ENCODE results near the gene HMGN3.

Gene HMGN3

DNA sequence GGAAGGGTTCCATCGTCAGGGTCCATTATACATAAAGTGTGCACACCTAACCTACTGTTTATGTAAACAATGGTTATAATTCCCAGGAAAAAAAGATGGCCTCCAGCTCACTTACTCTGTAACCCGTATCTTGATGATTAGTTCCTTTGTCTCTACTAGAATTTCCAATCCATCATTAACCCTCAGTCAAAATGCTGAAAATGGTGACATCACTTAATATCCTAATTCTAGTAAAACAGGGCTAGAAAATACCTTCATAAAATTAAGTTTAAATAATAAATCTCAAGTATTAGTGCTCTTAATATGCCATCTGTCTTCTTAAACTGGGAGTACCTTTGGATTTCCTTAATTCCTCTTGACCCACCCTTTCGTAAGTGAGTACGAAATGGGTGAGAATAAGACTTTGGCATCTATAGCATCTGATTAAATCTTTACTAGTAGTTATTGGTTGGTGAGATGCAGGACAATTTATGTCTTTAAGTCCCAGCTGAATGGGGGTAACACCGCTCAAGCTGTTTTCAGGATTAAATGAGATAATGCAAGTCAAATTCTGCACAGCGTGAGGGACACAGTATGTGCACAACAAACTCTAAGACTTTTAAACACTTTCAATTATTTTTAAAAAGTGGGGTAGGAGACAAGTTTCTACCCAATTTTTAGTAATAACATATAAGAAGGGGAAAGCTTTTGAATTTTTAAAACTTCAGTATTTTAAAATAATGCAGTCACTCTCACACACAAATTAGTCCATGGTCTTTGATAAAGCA lies 1.6 kb downstream of the HMGN3 start:
- DNase-seq, result no peak

DNA sequence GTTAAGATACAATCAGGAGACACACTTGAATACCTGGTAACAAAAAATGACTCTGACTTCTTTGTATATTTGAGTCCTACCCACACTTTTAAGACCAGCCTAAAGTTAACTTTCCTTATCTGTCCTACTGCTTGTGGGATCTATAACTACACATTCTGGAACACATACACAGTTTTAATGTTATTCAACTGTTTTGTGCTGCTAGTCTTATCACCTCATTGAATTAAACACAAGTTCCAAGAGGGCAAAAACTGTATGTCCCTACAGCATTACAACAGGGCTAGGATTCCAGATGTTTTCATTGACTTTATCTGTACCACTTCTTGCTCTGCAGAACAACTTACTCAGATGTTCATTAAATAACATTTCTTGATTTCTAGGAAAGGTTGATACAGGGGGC lies 2.8 kb downstream of the HMGN3 start:
- DNase-seq, result no peak

DNA sequence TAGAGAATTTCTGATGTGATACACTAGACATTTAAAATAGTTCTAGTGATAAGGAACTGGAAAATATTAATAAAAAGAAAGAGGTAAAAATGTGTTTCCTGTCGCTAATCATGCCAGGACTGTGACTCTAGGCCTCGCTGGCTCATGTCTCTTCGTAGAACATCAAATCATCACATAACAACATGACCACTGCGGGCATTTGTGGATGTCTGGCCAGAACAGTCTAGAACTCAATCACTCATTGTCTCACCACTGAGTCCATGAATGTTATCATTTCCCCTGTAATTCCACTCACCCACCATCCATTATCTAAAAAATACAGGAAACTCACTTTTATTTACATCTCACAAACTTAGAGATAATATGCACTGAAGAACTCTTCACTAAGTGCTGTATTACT lies 3.4 kb downstream of the HMGN3 start:
- no peak for DNase-seq

DNA sequence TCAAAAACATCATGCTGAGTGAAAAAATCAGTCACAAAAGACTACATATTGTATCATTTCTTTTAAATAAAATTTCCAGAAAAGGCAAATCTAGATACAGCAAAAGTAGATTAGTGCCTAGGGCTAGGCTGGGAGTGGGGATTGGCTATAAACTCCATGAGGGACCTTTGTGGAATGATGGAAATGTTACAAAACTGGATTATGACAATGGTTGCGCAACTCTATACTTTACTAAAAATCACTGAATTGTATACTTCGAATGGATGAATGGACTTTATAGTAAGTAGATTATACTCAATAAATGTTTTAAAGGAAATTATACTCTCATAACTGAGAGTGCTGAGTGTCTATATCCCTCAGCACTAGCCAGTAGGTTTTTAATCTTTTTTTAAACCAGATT lies 4.3 kb downstream of the HMGN3 start:
- no peak for DNase-seq

DNA sequence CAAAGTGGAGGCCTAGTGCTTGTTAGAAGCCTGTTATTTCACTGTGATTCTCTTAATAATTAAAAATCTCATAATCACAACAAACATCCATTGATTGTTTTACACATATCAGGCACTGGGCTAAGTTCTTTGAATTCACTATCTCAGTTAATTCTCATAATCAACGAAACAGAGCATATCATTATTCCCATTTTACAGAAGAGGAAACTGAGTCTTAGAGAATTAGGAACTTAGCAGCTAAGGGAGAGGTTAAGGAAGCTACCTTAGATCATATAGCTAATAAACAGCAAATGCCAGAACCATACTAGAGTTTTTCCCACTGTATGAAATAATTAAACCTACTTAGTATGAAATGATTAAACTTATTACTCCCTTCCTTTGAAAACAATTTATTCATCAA lies 7.0 kb downstream of the HMGN3 start:
- no peak for DNase-seq

DNA sequence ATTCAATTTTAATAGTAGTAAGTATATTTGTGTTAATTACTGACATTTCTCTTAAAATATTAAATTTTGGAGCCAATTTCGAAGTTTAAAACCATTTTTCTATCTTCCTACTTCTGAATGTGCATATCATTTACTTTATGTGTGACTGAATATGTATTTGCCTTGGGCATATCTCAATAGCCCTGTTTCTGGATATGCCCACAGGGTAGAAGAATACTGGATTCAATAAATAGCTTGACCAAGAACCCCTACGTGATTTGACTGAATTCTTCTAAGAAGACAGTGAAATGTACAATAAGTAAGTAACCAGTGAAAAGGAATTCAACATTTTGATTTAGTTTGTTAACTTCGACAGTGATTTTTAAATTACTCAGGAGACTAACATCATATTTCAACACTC lies 7.8 kb downstream of the HMGN3 start:
- DNase-seq, result no peak

DNA sequence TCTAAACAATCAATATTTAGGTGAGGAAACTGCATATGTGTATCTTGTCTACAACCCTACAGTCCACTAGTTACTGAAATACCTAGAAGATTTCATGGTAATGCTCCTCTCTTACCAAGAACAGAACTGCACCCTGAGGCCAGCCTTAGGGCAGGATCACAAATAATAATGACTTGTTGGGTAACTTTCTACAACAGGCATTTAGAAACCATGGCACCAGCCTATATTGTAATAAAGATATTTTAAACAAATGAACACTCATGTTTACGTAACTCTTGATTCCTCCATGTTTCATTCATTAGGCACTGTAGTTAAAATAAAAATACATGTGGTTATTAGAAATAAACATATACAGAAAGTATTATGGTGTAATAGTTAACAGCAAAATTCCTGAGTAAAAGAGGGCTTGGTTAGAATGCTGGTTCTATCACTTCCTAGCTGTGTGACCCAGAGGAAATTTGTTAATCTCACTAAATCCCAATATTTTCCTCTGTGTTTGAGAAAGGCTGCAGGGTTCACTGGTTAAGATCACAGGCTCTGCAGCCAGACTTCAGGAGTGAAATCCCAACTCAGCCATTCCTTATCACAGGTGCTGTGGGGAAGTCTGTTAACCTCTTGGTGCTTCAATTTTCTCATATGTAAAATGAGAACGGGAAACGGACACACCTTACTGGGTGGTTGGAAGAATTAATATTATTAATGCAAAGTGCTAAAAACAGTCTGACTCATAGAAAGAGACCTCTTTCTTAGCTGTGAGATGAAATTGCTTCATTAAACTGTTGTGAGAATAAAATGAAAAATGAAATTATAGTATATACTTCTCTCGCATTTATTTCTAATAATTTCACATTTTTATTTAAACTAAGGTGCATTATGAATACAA lies 8.5 kb downstream of the HMGN3 start:
- no peak for DNase-seq

DNA sequence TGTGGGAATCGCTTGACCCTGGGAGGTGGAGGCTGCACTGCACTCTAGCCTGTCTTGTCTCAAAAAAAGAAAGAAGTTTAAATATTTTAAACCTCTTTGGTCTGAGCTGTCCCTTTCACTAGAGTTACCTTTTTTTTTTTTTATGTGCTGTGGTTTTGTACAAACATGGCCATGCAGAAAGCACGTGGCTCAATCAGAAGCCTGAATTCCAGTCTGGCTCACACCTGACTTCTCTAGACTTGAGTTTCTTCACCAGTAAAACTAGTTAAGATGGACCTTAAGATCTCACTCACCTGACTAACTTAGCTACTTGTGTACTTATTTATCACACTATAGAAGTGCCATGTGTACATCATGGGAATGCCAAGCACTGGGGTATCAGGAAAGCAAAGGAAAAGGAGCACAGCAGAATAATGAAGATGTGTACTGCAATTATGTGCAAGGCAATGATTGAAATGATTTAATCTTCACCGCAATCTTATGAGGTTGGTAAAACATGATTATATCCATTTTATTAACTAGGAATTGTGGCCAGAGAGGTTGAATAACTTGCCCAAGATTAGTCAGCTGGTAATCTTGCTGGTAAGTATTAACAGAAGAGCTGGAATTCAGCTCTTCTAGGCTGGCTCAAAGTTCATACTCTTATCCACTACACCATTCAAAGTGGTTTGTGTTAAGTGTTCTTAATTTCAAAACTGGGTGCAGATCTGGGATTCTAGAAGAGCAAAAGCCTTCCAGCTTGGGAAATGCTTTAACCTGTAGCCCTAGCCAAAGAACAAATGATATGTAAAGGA lies 10.7 kb downstream of the HMGN3 start:
- DNase-seq, result no peak

DNA sequence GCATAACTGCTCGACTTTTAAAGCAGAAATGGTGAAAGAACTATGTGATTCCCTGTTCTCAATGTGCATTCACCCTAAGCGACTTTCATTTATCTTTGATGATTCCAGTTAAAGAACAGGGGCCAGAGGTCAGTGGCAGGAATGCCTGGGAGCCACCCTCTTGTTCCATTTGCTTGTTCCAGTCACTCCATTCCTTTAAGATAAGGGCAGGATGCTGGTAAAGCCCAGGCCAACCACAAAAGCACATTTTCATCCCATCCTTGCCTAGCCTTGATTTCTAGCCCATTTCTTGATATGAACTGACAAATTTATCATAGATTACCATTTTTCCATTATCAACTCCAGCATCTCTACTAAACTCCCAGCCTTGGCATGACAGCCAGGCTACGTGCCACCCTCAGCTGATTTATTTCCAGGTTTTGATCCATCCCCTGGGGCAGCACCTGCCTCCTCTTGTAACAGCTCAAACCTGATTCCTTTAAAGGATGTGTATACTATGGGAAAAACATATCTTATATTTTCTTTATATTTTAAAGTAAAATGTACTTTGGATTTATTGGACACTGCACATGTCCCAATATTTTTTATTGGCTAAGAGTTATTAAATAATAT lies 19.2 kb downstream of the HMGN3 start:
- DNase-seq, result no peak

DNA sequence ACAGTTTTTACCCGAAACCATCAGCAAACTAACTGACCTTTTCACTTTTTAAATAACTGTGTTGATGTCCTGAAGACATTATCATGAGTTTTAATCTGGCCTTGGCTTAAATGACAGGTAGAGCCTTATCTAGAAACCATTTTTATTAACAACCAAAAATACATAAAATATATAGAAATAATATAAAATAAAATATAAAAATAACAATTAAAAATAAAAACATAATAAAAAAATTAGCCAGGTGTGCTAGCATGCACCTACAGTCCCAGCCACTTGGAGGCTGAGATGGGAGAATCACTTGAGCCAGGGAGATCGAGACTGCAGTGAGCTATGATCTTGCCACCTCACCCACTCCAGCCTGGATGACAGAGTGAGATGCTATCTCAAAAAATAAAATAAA lies 21.6 kb downstream of the HMGN3 start:
- DNase-seq, result no peak

DNA sequence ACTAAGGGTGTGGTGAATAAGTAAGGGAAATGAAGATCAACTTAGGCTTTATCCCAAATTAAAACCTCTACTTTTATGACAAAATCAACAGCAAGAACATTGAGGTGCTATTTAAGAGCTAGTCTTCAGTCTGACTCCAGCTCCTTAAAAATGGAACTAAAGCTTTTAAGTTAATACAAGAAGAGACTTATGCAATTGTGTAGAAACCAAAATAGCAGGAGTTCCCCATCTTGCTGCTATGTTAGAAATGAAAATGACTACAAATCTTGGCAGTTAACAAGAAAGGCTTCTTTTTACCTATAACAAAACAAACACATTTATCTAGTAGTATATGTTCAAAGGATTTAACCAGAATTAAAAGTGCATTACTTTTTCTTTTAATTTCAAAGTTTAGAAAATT lies 25.7 kb downstream of the HMGN3 start:
- DNase-seq, result no peak

DNA sequence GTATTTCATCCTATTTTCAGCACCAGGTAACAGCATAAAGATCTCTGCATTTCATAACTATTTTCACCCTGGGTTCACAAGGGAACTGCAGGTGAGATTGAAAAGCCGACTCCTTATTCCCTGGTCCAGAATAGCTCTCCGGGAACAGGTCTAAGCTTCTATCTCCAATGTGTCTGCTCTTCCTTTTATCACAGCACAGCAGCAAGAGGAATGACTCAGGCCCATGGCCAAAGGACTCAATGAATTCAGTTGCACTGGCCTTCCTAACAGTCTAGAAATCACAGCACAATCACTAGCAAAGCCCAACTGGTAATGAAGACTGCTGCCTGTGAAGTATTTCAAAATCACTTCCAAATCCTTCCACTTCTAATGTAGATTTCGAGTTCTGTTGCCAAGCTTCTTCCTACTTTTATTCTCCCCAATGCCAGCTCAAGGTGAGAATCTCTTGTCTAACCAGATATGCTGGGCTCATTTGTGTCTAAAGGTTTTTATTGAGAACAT lies 30.7 kb downstream of the HMGN3 start:
- DNase-seq, result no peak

DNA sequence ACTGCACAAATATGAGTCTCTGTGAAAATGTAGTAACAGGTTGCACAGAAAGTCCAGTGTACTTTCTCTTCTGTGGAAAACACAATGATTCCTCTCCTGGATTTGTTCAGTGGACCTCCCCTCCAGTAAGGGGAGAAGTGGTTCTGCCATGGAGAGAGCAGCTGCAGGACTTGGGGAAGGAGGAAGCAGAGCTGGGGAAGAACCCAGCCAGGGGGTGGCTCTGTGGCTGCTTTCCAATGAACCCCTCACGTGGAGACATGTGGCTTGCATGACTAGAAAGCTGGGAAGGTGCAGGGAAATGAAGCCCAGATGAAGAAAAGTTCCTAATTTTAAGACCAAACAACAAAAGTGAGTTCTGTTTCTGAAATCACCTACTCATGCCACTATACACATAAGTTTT lies 31.9 kb downstream of the HMGN3 start:
- DNase-seq, result no peak

DNA sequence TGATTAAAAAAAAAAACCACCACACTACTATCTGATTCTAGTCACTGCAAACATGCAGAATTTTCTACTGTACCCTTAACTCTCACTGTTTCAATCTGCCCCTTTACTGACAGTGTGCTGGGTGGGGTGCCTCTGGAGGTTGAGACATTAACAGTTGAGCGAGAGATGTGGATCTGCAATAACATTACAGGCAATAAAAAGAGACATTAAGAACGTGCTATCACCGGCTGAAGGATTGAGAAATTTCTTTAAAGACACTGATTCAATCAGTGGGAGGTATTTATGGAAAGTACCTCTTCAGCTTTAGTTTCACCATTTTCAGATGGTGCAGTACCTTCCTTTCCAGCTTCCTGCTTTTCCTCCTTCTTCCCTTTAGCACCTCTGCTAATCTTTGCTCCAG lies 32.5 kb downstream of the HMGN3 start:
- no peak for DNase-seq

DNA sequence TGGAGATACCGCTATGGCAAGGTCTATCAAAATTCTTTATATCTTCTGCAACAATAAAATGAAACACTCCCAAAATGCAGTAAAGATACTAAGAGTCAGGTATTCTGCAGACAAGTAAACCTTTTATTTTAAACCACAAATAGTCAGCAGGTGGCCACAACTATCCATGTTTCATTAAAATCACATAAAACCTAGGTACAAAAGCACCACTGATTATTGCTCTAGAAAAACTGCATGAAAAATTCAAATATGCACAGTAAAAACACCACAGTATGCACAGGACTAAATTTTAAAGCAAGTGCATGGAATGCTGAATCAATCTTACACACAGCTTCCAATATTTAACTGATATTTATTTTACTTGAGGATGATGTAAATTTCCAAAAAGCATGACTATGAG lies 33.3 kb downstream of the HMGN3 start:
- DNase-seq, result no peak

DNA sequence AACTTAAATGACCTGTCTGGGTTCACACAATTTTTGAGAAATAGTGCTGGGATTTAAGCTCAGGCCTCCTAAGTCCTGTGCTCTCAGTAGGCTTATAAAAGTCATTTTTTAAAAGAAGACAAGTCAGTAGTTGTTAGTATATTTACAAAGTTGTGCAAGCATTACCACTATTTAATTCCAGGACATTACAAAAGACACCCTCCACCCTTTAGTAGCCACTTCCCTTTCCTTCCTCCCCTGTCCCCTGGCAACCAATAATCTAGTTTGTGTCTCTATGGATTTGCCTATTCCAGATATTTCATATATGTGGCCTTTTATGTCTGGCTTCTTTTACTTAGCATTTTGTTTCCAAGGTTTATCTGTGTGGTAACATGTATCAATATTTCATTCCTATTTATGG lies 37.6 kb downstream of the HMGN3 start:
- no peak for DNase-seq

DNA sequence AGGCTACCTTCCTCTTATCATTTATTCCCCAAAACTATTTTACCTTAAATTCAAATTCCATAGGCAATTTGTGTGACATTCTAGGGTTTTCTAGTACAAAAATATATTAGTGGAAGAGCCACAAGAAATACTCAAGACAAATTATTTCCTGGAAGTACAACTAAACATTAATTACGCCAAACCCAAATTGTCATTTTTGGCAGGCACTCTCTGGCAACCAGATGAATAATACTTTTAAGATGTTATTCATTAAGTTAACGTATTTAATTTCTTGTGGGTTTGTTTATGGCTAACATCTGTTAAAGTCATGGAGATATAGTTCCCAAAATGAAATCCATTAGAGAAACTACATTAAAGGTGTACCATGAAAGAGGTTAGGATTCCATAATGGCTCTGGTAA lies 40.5 kb downstream of the HMGN3 start:
- peak; percentile 17 for DNase-seq

DNA sequence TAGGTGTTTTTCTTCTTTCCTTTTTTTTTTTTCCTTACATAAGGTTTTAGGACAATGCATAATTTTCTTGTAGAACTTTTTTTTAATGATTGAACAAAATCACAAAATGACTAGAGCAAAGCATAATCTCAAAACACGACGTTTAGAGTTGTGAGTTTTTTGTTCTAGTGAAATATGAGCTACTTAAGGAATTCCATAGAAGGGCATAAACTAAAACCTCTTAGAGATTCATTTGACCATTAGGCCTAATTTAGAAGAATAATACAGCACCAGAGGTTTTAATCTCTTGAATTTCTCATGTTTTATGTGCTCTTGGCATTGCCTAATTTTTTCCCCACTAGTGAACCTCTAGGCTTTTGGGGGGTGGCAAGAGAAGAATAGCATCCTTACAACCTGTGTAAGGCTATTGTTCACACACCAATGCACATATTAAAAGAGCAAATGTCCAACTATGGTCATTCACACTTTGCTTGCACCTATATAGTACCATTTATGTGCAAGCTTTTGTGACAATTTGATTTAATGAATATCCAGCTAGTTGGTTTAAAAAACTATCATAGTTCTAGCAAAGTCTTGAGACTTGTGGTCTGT lies 44.6 kb downstream of the HMGN3 start:
- DNase-seq, result no peak

DNA sequence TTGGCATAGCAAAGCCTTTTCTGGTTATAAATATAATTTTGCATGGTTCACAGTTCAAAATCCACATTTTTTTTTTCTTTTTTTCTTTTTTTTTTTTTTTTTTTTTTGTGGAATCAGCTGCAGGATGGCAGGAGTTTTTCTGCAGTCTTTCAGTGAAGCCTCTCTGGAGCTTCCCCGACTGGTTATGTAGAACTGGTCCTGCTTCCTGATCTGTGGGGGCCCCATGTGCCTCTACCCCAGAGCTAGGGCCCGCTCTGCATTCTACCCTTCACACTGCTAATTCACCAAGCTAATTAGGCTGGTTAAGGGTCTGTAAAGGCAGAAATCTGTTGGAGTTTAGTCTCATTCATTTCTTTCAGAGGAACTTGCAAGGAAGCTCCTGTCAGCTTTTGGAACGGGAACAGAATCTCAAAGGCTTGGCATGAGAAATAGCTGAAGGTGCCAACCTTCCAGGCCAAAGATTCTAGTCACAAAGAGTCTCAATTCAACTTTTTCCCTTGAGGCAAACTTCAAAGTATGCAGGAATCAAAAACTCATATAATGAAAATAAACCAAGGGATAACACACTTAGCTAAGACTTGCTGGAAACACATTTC lies 45.5 kb downstream of the HMGN3 start:
- DNase-seq, result no peak

DNA sequence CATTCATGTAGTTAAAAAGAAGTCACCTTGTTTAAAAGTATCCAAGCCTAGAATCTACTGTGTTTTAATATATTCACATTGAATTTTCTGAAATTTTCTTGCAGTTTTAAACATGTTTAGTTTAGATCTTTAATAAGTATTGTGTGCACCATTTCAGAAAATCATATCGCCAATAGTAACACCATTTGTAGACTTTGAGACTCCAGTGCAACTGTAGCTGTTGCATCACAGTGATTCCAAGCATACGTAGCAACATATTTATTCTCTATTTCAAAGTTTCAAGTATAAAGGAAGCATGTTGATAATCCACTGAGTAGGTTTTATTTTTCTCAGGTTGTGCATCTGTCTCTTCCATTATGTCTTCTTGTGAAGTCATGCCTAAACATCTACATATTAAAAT lies 46.4 kb downstream of the HMGN3 start:
- DNase-seq, result no peak

DNA sequence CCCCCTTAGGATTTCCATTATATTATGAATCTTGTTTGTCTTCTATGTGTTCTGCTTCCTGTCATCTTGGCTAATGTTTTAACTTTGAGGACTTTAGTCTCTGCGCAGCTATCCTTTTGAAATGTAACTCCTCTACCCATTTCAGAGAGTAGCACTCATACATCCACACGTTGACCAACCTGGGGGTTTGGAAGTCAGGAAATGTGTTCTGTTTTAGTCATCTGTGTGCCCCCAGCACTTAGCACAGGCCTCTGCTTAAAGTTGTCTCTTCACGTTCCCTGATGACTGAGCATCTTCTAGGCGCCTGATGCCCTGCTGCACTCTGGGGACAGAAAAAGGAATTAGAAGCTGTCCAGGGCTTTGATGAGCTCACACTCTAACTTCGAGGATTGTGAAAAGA lies 47.9 kb downstream of the HMGN3 start:
- no peak for DNase-seq

DNA sequence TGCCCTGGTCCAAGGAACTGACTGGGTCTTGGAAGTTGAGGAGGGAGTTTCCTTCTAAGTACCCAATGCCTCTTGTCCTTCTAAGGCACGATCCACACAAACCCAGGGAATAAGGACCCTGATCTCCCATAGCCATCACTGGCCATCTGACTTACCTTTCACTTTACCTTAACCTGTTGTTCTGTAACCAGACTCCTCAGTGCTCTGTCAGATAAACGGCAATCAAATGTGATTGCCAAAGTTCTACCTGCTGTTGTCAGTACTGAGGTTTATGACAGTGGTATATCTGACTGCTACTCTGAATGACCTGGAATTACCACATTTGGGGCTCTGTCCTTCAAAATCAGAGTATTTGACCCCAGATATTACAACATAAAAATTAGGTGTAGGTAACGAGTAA lies 49.8 kb downstream of the HMGN3 start:
- no peak for DNase-seq

All from NCI-H2081 treated with DMSO at 0.1 percent for 48 hours (cell line).